ENCODE results near the gene HDAC7.

DNA sequence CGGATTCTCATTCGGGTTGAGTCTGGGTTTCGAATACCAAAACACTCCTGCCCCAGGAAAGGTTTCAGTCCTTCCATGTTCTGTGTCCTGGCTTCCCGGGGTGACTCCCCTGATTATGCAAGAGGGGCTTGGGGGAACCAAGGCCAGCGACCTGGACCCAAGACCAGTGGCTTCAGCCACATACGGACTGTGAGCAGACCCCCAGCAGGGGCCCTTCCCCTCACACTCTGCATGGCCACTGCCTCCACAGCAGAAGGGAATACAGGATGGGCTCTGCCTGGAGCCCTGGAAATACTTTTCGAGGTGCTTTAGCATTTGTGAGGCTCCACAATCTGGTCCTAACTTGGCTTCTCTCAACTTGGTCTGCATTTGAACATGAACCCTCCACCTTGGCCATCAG lies 19.1 kb downstream of the HDAC7 start:
- TF ChIP-seq EP300 (IDR thresholded peaks at IDR 0.05; ENCODE audit: borderline replicate concordance): no peak
- no peak for TF ChIP-seq YY1 (IDR thresholded peaks at IDR 0.05; ENCODE audit: low read depth)
- TF ChIP-seq NFIC (IDR thresholded peaks at IDR 0.05): no peak
- TF ChIP-seq RAD21 (IDR thresholded peaks at IDR 0.05; ENCODE audit: low read depth): no peak
- TF ChIP-seq, protein P1, sequence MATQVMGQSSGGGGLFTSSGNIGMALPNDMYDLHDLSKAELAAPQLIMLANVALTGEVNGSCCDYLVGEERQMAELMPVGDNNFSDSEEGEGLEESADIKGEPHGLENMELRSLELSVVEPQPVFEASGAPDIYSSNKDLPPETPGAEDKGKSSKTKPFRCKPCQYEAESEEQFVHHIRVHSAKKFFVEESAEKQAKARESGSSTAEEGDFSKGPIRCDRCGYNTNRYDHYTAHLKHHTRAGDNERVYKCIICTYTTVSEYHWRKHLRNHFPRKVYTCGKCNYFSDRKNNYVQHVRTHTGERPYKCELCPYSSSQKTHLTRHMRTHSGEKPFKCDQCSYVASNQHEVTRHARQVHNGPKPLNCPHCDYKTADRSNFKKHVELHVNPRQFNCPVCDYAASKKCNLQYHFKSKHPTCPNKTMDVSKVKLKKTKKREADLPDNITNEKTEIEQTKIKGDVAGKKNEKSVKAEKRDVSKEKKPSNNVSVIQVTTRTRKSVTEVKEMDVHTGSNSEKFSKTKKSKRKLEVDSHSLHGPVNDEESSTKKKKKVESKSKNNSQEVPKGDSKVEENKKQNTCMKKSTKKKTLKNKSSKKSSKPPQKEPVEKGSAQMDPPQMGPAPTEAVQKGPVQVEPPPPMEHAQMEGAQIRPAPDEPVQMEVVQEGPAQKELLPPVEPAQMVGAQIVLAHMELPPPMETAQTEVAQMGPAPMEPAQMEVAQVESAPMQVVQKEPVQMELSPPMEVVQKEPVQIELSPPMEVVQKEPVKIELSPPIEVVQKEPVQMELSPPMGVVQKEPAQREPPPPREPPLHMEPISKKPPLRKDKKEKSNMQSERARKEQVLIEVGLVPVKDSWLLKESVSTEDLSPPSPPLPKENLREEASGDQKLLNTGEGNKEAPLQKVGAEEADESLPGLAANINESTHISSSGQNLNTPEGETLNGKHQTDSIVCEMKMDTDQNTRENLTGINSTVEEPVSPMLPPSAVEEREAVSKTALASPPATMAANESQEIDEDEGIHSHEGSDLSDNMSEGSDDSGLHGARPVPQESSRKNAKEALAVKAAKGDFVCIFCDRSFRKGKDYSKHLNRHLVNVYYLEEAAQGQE (IDR thresholded peaks at IDR 0.05; ENCODE audit: low read depth): no peak
- no peak for TF ChIP-seq TCF12 (IDR thresholded peaks at IDR 0.05; ENCODE audit: low read depth)
- TF ChIP-seq, protein P2, sequence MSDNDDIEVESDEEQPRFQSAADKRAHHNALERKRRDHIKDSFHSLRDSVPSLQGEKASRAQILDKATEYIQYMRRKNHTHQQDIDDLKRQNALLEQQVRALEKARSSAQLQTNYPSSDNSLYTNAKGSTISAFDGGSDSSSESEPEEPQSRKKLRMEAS (IDR thresholded peaks at IDR 0.05): no peak
- TF ChIP-seq TEAD4 (IDR thresholded peaks at IDR 0.05): no peak
- TF ChIP-seq ZBTB7A (IDR thresholded peaks at IDR 0.05; ENCODE audit: low read depth): no peak
- TF ChIP-seq FOXM1 (IDR thresholded peaks at IDR 0.05; ENCODE audit: borderline replicate concordance, low read depth): no peak
- TF ChIP-seq CEBPB (IDR thresholded peaks at IDR 0.05): no peak
- no peak for TF ChIP-seq TAF1 (IDR thresholded peaks at IDR 0.05; ENCODE audit: low read depth)
